GM12864 (cell line): ENCODE results near the gene CDC42BPG.

Experiments used
- DNase-seq: peaks from one replicate; pipeline ENCODE4 v3.0.0-alpha.2; 2011; ENCODE audit warnings: low read depth
- H3K4me3 ChIP-seq: 2 replicates; pipeline ENCODE4 v1.5.1; 2011; ENCODE audit warnings: mild to moderate bottlenecking, low read depth, low read length, control low read depth
- TF ChIP-seq, protein P1 (sequence below): IDR thresholded peaks from 2 replicates; pipeline ENCODE4 v1.5.1; 2011; ENCODE audit warnings: low read depth, mild to moderate bottlenecking, moderate library complexity, low read length, control low read depth, inconsistent platforms; ENCODE audit errors: missing control alignments

CDC42BPG gene

DNA sequence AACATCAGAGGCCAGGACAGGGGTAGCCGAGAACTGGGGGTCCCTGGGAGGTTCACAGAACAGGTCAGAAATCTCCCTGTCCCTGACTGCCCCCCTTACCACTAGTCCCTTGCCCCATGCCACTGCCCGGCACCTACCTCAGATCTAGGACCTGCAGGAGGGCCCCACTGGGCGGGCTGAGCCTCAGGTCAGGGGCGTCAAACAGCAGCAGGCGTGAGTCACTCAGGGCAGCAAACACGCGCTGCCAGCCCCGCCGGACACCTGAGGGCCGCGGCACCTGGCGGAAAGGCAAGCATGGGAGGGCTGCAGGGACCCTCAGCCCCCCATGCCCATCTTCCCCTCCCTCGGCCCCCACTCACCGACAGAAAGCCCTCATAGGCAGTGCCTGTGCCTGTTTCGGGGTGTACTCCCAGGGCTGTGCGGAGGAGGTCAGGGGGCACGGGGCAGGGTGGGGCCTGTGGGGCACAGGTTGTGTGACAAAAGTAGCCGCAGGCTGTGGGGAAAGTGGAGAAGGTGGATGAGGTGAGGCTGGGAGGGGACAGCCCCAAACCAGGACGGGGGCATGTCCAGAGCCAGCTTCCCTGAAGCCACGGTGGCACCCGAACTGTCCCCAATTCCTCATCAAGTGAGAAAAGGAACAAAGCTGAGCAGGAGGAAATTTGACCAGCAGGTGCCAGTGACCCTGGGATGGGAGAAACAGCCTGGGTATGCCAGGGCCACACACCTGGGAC is 11.8 kb downstream of the CDC42BPG start:
- DNase-seq: no peak
- TF ChIP-seq, protein P1, sequence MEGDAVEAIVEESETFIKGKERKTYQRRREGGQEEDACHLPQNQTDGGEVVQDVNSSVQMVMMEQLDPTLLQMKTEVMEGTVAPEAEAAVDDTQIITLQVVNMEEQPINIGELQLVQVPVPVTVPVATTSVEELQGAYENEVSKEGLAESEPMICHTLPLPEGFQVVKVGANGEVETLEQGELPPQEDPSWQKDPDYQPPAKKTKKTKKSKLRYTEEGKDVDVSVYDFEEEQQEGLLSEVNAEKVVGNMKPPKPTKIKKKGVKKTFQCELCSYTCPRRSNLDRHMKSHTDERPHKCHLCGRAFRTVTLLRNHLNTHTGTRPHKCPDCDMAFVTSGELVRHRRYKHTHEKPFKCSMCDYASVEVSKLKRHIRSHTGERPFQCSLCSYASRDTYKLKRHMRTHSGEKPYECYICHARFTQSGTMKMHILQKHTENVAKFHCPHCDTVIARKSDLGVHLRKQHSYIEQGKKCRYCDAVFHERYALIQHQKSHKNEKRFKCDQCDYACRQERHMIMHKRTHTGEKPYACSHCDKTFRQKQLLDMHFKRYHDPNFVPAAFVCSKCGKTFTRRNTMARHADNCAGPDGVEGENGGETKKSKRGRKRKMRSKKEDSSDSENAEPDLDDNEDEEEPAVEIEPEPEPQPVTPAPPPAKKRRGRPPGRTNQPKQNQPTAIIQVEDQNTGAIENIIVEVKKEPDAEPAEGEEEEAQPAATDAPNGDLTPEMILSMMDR: no peak
- no peak overlapping the region for H3K4me3 ChIP-seq

DNA sequence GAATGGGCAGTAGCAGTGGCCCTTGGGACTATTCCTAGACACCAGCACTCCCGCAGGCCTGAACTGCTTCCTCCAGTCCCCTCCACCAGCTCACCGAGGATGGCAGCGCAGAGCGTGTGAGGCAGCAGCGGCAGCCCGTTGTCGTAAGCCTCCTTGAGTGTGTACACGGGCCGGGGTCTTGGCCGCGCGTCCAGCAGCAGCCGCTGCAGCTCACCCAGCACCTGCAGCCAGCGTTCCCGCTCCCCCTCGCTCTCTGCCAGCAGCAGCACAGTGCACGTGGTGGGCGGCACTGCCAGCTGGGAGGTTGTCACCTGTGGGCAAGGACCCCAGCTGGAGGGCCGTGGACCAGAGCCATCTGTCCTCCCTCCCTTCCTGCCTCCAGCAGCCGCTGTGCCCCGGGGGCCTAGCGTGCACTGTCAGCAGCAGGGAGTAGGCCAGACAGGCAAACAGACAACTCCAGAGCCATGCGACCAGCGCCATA is 13.0 kb downstream of the CDC42BPG start:
- H3K4me3 ChIP-seq: no peak overlapping the region
- TF ChIP-seq, protein P1: no peak
- no peak for DNase-seq

DNA sequence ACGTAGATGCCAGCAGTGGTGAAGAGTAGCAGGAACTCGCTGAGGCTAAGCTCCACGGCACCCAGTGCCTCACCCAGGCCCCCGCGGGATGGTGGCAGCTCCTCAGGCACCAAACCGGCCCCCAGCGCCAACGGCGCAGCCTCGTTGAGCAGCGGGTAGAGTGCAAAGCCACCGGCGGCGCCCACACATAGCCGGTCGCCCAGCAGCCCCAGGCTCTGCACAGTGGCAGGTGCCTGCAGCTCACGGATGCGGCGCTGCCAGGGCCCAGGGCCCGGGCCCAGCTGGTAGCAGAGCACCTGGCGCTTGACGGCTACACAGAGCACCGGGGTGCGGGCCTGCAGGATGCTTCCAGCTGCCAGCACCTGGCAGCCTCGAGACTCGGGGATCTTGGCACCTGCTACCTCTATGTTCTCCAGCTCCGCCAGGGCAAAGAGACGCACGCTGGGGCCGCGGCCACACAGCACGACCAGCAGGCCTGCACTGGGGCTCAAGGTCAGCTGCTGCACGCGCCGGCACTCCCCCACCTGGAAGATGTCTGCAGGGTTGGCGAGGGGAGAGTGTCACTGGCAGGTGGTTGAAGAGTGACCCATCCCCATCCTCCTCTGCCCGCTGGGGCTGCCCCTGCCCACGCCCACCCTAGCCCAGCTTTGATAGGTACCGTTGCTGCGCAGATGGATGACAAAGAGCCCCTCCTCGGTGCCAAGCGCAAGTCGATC is 14.8 kb downstream of the CDC42BPG start:
- DNase-seq: no peak
- no peak overlapping the region for H3K4me3 ChIP-seq
- TF ChIP-seq, protein P1: no peak

DNA sequence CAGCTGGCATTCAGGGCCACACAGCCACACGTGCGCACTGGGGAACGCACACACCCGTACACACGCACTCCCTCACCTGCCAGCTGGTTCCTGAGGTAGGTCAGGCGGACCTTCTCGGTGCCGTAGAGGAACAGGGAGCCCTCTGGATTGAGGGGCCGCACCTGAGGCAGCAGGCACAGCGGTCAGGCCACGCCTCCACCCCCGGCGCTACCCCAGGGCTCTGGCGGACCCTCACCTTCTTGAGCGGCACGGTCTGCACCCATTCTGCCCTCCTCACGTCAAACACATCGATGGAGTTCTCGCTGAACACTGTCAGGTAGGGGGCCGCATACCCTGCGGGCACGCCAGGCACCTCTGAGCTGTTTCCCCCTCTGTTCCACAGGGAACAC is 17.0 kb downstream of the CDC42BPG start:
- TF ChIP-seq, protein P1: no peak
- no peak for DNase-seq
- H3K4me3 ChIP-seq: no peak overlapping the region

DNA sequence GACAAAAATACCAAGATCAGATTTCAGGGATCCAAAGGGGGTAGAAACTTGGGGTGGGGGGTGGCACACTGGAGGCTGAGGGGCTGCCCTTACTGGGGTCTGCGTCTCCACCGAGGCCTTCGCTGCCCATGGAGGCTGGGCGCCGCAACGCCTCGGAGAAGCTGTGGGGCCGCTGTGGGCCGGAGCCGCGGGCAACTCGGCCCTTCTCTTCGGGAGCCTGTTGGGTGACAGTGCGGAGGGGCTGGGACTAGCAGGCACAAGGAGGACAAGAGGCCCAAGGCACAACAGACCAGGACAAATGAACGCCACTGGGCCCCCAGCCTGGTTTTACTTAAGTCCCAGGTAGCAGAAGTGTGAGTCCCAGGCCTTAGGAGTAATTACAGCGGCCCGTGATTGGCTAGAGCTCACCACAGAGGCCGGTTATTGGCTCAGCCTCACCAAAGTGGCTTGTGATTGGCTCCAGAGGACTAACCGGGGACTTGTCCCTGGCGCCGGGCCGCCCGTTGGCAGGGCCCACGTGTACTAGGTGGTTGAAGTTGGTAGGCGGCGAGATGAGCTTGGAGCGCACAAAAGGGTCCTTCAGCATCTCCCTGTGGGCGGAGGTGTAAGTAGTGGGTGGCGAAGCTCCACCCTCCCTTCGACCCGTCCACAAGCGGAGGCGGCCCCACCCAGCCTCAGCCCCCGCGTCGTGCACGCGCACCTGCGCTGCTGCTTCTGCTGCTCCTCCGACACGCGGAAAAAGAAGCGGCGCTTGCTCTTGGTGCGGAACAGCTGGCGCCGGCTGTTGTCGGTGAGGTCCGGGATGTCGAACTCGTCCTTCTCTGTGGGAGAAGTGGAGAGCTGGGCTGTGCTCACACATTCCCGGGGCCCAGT is 17.6 kb downstream of the CDC42BPG start:
- TF ChIP-seq, protein P1: no peak
- no peak for DNase-seq
- no peak overlapping the region for H3K4me3 ChIP-seq

DNA sequence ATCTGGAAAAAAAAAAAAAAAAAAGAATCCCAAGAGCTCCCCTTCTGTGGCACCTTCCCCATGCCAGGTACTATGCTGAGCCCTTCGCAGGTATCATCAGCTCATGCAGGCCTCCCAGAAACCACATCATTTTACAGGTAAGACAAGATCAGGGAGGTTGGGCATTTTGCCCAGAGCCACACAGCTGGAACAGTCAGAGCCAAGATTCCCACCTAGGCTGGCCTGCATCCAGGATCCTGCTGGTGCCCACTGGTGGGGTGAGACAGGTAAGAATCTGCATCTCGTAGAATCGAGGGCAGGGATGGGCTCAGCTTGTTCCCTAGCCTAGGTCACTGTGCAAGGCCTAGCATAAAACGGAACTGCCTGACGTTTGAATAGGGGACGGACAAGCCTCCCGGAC is 18.4 kb downstream of the CDC42BPG start:
- H3K4me3 ChIP-seq: no peak overlapping the region
- no peak for DNase-seq
- TF ChIP-seq, protein P1: no peak
